GM21515 (cell line): Measurements from ENCODE around the gene PHF23.

Experiments
- ATAC-seq: cut with Tn5 transposase; IDR thresholded peaks from one replicate; pipeline ENCODE4 v1.9.1; 2021; ENCODE audit not compliant: unreplicated experiment

The PHF23 gene

GRCh38 chr17:7238420-7239090 lies 702 bp downstream of the PHF23 start:
- no peak for ATAC-seq

- no peak for ATAC-seq
Observed at GRCh38 chr17:7237761-7238419, 1.4 kb downstream of the PHF23 start.

GRCh38 chr17:7237266-7237760 lies 1.9 kb downstream of the PHF23 start:
- ATAC-seq, result no peak

- ATAC-seq, result no peak
Observed at GRCh38 chr17:7236808-7237207, 2.4 kb downstream of the PHF23 start.

GRCh38 chr17:7235693-7236665 lies 3.3 kb downstream of the PHF23 start:
- ATAC-seq, result no peak

GRCh38 chr17:7234083-7234951 lies 4.9 kb downstream of the PHF23 start, which contains the start of gene DVL2:
Gene DVL2, minus strand, starts transcription at chr17:7234517. Its CDS starts 255 bp downstream, at chr17:7234262.
- peak; percentile 43 for ATAC-seq

- ATAC-seq, result peak; percentile 0
Observed at GRCh38 chr17:7233701-7234082, 5.6 kb downstream of the PHF23 start.

GRCh38 chr17:7232114-7232513 lies 7.1 kb downstream of the PHF23 start:
- ATAC-seq, result no peak

- ATAC-seq, result no peak
Observed at GRCh38 chr17:7229504-7229903, 9.8 kb downstream of the PHF23 start.

- ATAC-seq, result no peak
Observed at GRCh38 chr17:7228920-7229319, 10.3 kb downstream of the PHF23 start.

GRCh38 chr17:7226721-7227710 lies 12.2 kb downstream of the PHF23 start:
- no peak for ATAC-seq

GRCh38 chr17:7225711-7226331 lies 13.4 kb downstream of the PHF23 start:
- ATAC-seq, result no peak

- no peak for ATAC-seq
Observed at GRCh38 chr17:7224661-7225111, 14.6 kb downstream of the PHF23 start.

- ATAC-seq, result no peak
Observed at GRCh38 chr17:7224110-7224509, 15.1 kb downstream of the PHF23 start.

GRCh38 chr17:7223375-7223774 lies 15.9 kb downstream of the PHF23 start:
- no peak for ATAC-seq

- ATAC-seq, result no peak
Observed at GRCh38 chr17:7222972-7223292, 16.3 kb downstream of the PHF23 start.

- ATAC-seq, result no peak
Observed at GRCh38 chr17:7222093-7222971, 16.9 kb downstream of the PHF23 start.
